Heart right ventricle (tissue), 16 donors: ENCODE results near the gene POLD3. TPM values are rescaled to one million over a fixed set of nuclear protein-coding genes. Genes with fewer than 3 reads are reported as not detected.

Source experiments
- ATAC-seq, 8 donors: fragments of 200-7000 bp; cut with Tn5 transposase; one replicate each; pipeline ENCODE4 v1.9.1; 2020; ENCODE audit warnings: mild to moderate bottlenecking in 8 of 8, moderate library complexity in 8 of 8, moderate number of reproducible peaks in 1 of 8
- DNase-seq, 2 donors: peaks; one replicate each; pipeline ENCODE4 v3.0.0-alpha.2; 2020
- H3K27ac ChIP-seq, 10 donors: fragments of 200-600 bp; sonication (generic) in 2 of 10; one replicate each; pipeline versions ENCODE4 v1.5.0 to v1.8.0; 2020 to 2022; ENCODE audit warnings: mild to moderate bottlenecking in 3 of 10
- H3K27me3 ChIP-seq, 7 donors: fragments of 200-600 bp; one replicate each; pipeline ENCODE4 v1.8.0; 2021 to 2022; ENCODE audit warnings: mild to moderate bottlenecking in 2 of 7
- H3K36me3 ChIP-seq, 9 donors: fragments of 200-600 bp; sonication (generic) in 1 of 9; one replicate each; pipeline versions ENCODE4 v1.5.0 to v1.8.0; 2020 to 2022; ENCODE audit warnings: mild to moderate bottlenecking in 2 of 9
- H3K4me1 ChIP-seq, 9 donors: fragments of 200-600 bp; sonication (generic) in 1 of 9; one replicate each; pipeline versions ENCODE4 v1.5.0 to v1.8.0; 2020 to 2022; ENCODE audit warnings: mild to moderate bottlenecking in 4 of 9
- H3K4me3 ChIP-seq, 10 donors: fragments of 200-600 bp; sonication (generic) in 2 of 10; one replicate each; pipeline versions ENCODE4 v1.5.0 to v1.8.0; 2020 to 2022; ENCODE audit warnings: mild to moderate bottlenecking in 7 of 10, moderate library complexity in 2 of 10
- H3K9me3 ChIP-seq, 11 donors: fragments of 200-600 bp in 10 of 11; sonication (generic) in 2 of 11; one replicate each; pipeline versions ENCODE4 v1.5.0 to v1.8.0; 2013 to 2022; ENCODE audit warnings: mild to moderate bottlenecking in 2 of 11, control low read depth in 1 of 11, moderate library complexity in 1 of 11
- WGBS, 2 donors: extraction: QIAGEN DNeasy Blood & Tissue Kit; methylation state at CpG; one replicate each; pipeline ENCODE4 v1.1.7; 2013; ENCODE audit warnings: inconsistent platforms in 1 of 2; 5-methylcytosine and 5-hydroxymethylcytosine counted together
- intact Hi-C, 10 donors: fragments of 100-400 bp; cut with DNase I; formaldehyde crosslinking; loops; one replicate each; pipeline versions ENCODE4 v1.11.1 to v1.14.2; 2022
- long read RNA-seq, 3 donors: library from polyadenylated mRNA; unstranded; transcript quantifications; one replicate each; pipeline ENCODE4 v2.0.0, GENCODE V29; 2020 to 2021
- polyA plus RNA-seq, 2 donors: library from polyadenylated mRNA; stranded (reverse); fragments of 200-250 nt; gene quantifications; one replicate each; pipeline ENCODE4 v1.2.3, GENCODE V29; 2013
- total RNA-seq, 10 donors: library from RNA; stranded (reverse); fragmentation: NEBNext Ultra II Directional in 3 of 10; extraction: Animal tissue kit (Norgen Biotek cat#: 25700) in 3 of 10; gene quantifications; one replicate each; pipeline versions ENCODE4 v1.2.1 to v1.2.4, GENCODE V29; 2021 to 2023
- TF ChIP-seq, protein P1 (sequence below), 9 donors: fragments of 200-600 bp; sonication (generic) in 2 of 9; IDR thresholded peaks; one replicate each; pipeline versions ENCODE4 v1.5.0 to v1.8.0; 2021 to 2022; ENCODE audit warnings: antibody characterized with exemption in 9 of 9, mild to moderate bottlenecking in 5 of 9, moderate library complexity in 1 of 9
- donor health status: Arrhythmogenic right ventricular cardiomyopathy.
- donor health status: ischemic (EF 13 %, LVEDD 7.1; RV severe dilation, severe dysfunction).
- donor health status: healthy with polysubstance abuse.
- donor health status: DM: no; HTN: yes; CAD: no.
- donor health status: DM: no; HTN: no; CAD: no.
- donor health status: ischemic (EF 25% LVEDD 6.9; RV normal size, moderate dysfunction).
- donor health status: ischemic (EF 25% LVEDD 5.7; RV mildly dilated, moderate dysfunction).
- donor health status: healthy.
- donor health status: DM: yes; HTN: yes; CAD: no.
- donor health status: Ischemic cardiomyopathy.
- donor health status: ischemic (EF 35%, LVEDD 5.7; RV mildly dilated, moderate dysfunction).
- donor health status: nonischemic (EF 11% LVEDD 7.7; RV severe dilation, severe dysfunction).
- donor health status: DM: yes; HTN: yes; CAD: no.
- donor health status: PGD.
- donor health status: ischemic (EF 29% LVEDD 5.4; RV normal size, mild dysfunction).
- donor health status: nonischemic (EF 23%, LVEDD 6.1; RV moderate dilation, normal function).

Gene POLD3, protein sequence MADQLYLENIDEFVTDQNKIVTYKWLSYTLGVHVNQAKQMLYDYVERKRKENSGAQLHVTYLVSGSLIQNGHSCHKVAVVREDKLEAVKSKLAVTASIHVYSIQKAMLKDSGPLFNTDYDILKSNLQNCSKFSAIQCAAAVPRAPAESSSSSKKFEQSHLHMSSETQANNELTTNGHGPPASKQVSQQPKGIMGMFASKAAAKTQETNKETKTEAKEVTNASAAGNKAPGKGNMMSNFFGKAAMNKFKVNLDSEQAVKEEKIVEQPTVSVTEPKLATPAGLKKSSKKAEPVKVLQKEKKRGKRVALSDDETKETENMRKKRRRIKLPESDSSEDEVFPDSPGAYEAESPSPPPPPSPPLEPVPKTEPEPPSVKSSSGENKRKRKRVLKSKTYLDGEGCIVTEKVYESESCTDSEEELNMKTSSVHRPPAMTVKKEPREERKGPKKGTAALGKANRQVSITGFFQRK
- 1 to 10 TPM; 5.2 to 8.8 (median 8.2) TPM for total RNA-seq
- 1 to 10 TPM; 4.7 to 6.5 TPM for polyA plus RNA-seq
- long read RNA-seq, donor 1, partial matches to known transcripts: 0 of 4 reads
- long read RNA-seq, donor 1, other reads (novel, unspliced or antisense): 3 of 4 reads
- long read RNA-seq, donor 2, partial matches to known transcripts: 2 of 6 reads
- long read RNA-seq, donor 2, other reads (novel, unspliced or antisense): 0 of 6 reads
- long read RNA-seq, donor 3, partial matches to known transcripts: 5 of 10 reads
- long read RNA-seq, donor 3, other reads (novel, unspliced or antisense): 1 of 10 reads

DNA sequence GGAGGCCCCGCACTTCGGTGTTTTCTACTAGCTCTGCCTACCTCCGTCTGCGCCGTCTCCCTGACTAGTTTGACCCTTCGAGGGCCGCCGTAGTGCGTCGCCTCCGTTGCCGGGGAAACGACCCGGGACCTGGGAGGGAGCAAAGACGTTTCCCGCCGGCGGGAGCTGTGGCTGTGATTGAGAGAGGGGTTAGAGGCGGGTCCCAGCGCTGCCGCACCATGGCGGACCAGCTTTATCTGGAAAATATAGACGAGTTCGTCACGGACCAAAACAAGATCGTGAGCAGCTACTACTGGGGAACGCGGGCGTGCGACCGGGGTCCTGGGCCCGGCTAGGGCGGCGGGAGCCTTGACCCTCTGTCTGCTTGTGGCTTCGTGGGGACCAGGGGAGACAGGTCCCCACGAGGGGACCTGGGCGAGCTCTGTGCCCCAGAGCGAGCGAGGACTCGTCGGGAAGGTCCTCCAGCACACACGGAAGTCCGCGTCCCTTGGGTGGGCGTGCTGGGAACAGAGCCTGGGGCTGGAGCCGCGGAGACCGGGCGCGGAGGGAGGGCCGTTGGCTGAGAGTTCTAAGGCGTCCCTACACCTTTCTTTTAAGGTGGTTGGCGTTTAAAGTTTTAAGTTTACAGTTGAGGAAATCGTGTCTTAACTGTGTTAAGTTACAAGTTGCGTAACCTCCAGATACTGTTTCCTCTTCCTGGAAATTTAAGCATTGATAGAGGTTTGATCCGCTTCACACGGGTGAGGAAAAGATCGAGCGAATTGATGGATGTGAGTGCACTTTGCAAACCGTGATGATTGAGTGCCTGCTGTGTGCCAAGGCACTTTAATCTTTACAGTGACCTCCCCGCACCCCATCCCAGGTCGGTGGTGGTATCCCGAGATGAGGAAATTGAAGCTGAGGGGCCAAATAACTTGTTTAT is at the start of gene POLD3:
Gene POLD3, plus strand, starts transcription at position 142 of the 922 bp plus-strand sequence. Its CDS starts 77 bp downstream, at position 219.
- intact Hi-C loops: no loop called here
- H3K4me1 ChIP-seq: peaks cover 0 to 21% (median 17%) of the 10 kb centered on the region in 9 donors
- H3K27ac ChIP-seq: peak within 1 kb of the TSS; percentile 68 to 96 (median 84)
- H3K4me3 ChIP-seq: peak within 1 kb of the TSS; percentile 85 to 100 (median 94)
- ATAC-seq (peak; percentile 98 to 100 (median 99)), DNase-seq (peak; percentile 95 to 96)
- no peaks in the 10 kb centered on the region for H3K9me3 ChIP-seq
- TF ChIP-seq, protein P1, sequence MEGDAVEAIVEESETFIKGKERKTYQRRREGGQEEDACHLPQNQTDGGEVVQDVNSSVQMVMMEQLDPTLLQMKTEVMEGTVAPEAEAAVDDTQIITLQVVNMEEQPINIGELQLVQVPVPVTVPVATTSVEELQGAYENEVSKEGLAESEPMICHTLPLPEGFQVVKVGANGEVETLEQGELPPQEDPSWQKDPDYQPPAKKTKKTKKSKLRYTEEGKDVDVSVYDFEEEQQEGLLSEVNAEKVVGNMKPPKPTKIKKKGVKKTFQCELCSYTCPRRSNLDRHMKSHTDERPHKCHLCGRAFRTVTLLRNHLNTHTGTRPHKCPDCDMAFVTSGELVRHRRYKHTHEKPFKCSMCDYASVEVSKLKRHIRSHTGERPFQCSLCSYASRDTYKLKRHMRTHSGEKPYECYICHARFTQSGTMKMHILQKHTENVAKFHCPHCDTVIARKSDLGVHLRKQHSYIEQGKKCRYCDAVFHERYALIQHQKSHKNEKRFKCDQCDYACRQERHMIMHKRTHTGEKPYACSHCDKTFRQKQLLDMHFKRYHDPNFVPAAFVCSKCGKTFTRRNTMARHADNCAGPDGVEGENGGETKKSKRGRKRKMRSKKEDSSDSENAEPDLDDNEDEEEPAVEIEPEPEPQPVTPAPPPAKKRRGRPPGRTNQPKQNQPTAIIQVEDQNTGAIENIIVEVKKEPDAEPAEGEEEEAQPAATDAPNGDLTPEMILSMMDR (IDR thresholded peaks at IDR 0.05): no peak
- H3K36me3 ChIP-seq: peaks cover 0 to 37% (median 7%) of the 10 kb centered on the region in 9 donors
- 0% methylated on average over 63 of the region's 63 CpGs for WGBS, 2 donors
- no peaks in the 10 kb centered on the region for H3K27me3 ChIP-seq

DNA sequence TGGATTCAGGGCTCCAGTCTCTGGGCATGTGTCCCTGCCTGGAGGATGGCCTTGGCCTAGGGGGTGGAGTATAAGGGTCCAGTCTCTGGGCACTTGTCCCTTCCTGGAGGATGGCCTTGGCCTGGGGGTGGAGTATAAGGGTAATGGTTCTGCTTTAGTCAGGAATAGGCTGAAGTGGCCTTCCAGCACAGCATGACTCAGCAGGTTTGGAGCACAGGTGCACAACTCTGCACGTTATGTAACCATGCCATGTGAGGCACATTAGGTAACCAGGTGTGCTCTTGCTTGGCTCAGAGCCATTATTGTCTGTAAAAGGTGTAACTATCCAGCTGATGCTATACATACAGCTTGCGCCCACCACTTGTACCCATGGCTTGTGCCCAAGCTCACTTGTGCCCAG is 48.4 kb upstream of the POLD3 start:
- Histone ChIP-seq H3K9me3 (peaks cover 0 to 8% (median 0%) of the 10 kb centered on the region in 11 donors), H3K27me3 (no peaks in the 10 kb centered on the region), H3K27ac (no peak overlapping the region), H3K4me3 (no peak overlapping the region), H3K4me1 (no peaks in the 10 kb centered on the region), H3K36me3 (no peaks in the 10 kb centered on the region)
- DNase-seq (no peak), ATAC-seq (no peak)
- WGBS, 2 donors: 82 to 94% methylated on average over 2 of the region's 2 CpGs
- intact Hi-C loops: no loop called here
- TF ChIP-seq, protein P1 (IDR thresholded peaks at IDR 0.05): no peak

- intact Hi-C loops: no loop called here
- Histone ChIP-seq H3K4me3 (no peak overlapping the region), H3K27me3 (no peaks in the 10 kb centered on the region), H3K9me3 (peaks cover 0 to 8% (median 0%) of the 10 kb centered on the region in 11 donors), H3K4me1 (peaks cover 0 to 7% (median 0%) of the 10 kb centered on the region in 9 donors), H3K27ac (no peak overlapping the region), H3K36me3 (no peaks in the 10 kb centered on the region)
- no peak for ATAC-seq
- TF ChIP-seq, protein P1 (IDR thresholded peaks at IDR 0.05): no peak
- DNase-seq: no peak
- WGBS, 2 donors: 86 to 93% methylated on average over 5 of the region's 5 CpGs
These were observed 45.6 kb upstream of the POLD3 start for GRCh38 chr11:74546752-74547151.
